ENCODE results near the gene MICU2. TPM values are rescaled to one million over a fixed set of nuclear protein-coding genes. Genes with fewer than 3 reads are reported as not detected.
A peak's percentile ranks its signal among the peaks of the same experiment; 100 is the strongest.

The MICU2 gene
- total RNA-seq, 1 donor from 2014 or later = 43.4 TPM

- Histone ChIP-seq H3K36me3 (ENCODE audit: control insufficient read depth, insufficient read depth, low read length) (no peaks in the 10 kb centered on the region), H3K4me3 (ENCODE audit: low read depth, low read length) (no peak overlapping the region), H3K27me3 (ENCODE audit: control insufficient read depth, insufficient read depth, low read length) (no peaks in the 10 kb centered on the region)
- DNase-seq (ENCODE audit: low read depth) (no peak), FAIRE-seq (no peak)
- no peak for TF ChIP-seq CTCF (IDR thresholded peaks at IDR 0.05; ENCODE audit: insufficient read depth, low read length, severe bottlenecking)
These were observed 57.6 kb downstream of the MICU2 start for GRCh38 chr13:21546372-21546771.

GRCh38 chr13:21544515-21544914 is 59.5 kb downstream of the MICU2 start:
- DNase-seq (ENCODE audit: low read depth) (no peak), FAIRE-seq (no peak)
- TF ChIP-seq CTCF (IDR thresholded peaks at IDR 0.05; ENCODE audit: insufficient read depth, low read length, severe bottlenecking) = no peak
- Histone ChIP-seq H3K4me3 (ENCODE audit: low read depth, low read length) (no peak overlapping the region), H3K27me3 (ENCODE audit: control insufficient read depth, insufficient read depth, low read length) (no peaks in the 10 kb centered on the region), H3K36me3 (ENCODE audit: control insufficient read depth, insufficient read depth, low read length) (no peaks in the 10 kb centered on the region)

- FAIRE-seq (no peak), DNase-seq (ENCODE audit: low read depth) (no peak)
- Histone ChIP-seq H3K36me3 (ENCODE audit: control insufficient read depth, insufficient read depth, low read length) (no peaks in the 10 kb centered on the region), H3K4me3 (ENCODE audit: low read depth, low read length) (no peak overlapping the region), H3K27me3 (ENCODE audit: control insufficient read depth, insufficient read depth, low read length) (no peaks in the 10 kb centered on the region)
- no peak for TF ChIP-seq CTCF (IDR thresholded peaks at IDR 0.05; ENCODE audit: insufficient read depth, low read length, severe bottlenecking)
These were observed 61.4 kb downstream of the MICU2 start for GRCh38 chr13:21542563-21542962.

- H3K27me3 ChIP-seq (ENCODE audit: control insufficient read depth, insufficient read depth, low read length) = no peaks in the 10 kb centered on the region
- FAIRE-seq = no peak
- TF ChIP-seq CTCF (IDR thresholded peaks at IDR 0.05; ENCODE audit: insufficient read depth, low read length, severe bottlenecking) = no peak
- no peaks in the 10 kb centered on the region for H3K36me3 ChIP-seq (ENCODE audit: control insufficient read depth, insufficient read depth, low read length)
- no peak for DNase-seq (ENCODE audit: low read depth)
- no peak overlapping the region for H3K4me3 ChIP-seq (ENCODE audit: low read depth, low read length)
These were observed 62.0 kb downstream of the MICU2 start for GRCh38 chr13:21541980-21542379.

- Histone ChIP-seq H3K36me3 (ENCODE audit: control insufficient read depth, insufficient read depth, low read length) (no peaks in the 10 kb centered on the region), H3K27me3 (ENCODE audit: control insufficient read depth, insufficient read depth, low read length) (no peaks in the 10 kb centered on the region), H3K4me3 (ENCODE audit: low read depth, low read length) (no peak overlapping the region)
- FAIRE-seq = no peak
- DNase-seq (ENCODE audit: low read depth) = peak; percentile 68
- TF ChIP-seq CTCF (IDR thresholded peaks at IDR 0.05; ENCODE audit: insufficient read depth, low read length, severe bottlenecking) = no peak
These were observed 62.7 kb downstream of the MICU2 start for GRCh38 chr13:21541271-21541670.

GRCh38 chr13:21539687-21540086 is 64.3 kb downstream of the MICU2 start:
- no peak for FAIRE-seq

More at GRCh38 chr13:21539687-21540086, 64.3 kb downstream of the MICU2 start:
- no peaks in the 10 kb centered on the region for H3K27me3 ChIP-seq (ENCODE audit: control insufficient read depth, insufficient read depth, low read length)
- peak; percentile 12 for DNase-seq (ENCODE audit: low read depth)
- no peaks in the 10 kb centered on the region for H3K36me3 ChIP-seq (ENCODE audit: control insufficient read depth, insufficient read depth, low read length)
- H3K4me3 ChIP-seq (ENCODE audit: low read depth, low read length) = no peak overlapping the region
- no peak for TF ChIP-seq CTCF (IDR thresholded peaks at IDR 0.05; ENCODE audit: insufficient read depth, low read length, severe bottlenecking)
